Spleen (tissue), 11 donors: ENCODE measurements around the gene AGBL1. TPM values are rescaled to one million over a fixed set of nuclear protein-coding genes. Genes with fewer than 3 reads are reported as not detected.

Experiments
- DNase-seq: peaks from one replicate; pipeline ENCODE4 v3.0.0-alpha.2; 2020
- H3K27ac ChIP-seq, 8 donors: fragments of 200-600 bp; sonication (generic) in 7 of 8; 1 replicate in 4 of 8; 2 replicates in 4 of 8; pipeline versions ENCODE4 v1.5.0 to v1.8.0; 2016 to 2021; ENCODE audit warnings: inconsistent platforms in 4 of 8, mild to moderate bottlenecking in 4 of 8, moderate library complexity in 1 of 8
- H3K27me3 ChIP-seq, 7 donors: fragments of 200-600 bp; sonication (generic) in 6 of 7; replicated peaks in 1 of 7; 1 replicate in 4 of 7; 2 replicates in 3 of 7; pipeline versions ENCODE4 v1.5.0 to v1.8.0; 2016 to 2021; ENCODE audit warnings: inconsistent platforms in 3 of 7, mild to moderate bottlenecking in 1 of 7
- H3K36me3 ChIP-seq, 6 donors: fragments of 200-600 bp; sonication (generic) in 5 of 6; 1 replicate in 4 of 6; 2 replicates in 2 of 6; pipeline versions ENCODE4 v1.5.0 to v1.8.0; 2016 to 2021; ENCODE audit warnings: inconsistent platforms in 2 of 6
- H3K4me1 ChIP-seq, 6 donors: fragments of 200-600 bp; sonication (generic) in 5 of 6; 1 replicate in 3 of 6; 2 replicates in 3 of 6; pipeline versions ENCODE4 v1.5.0 to v1.8.0; 2016 to 2021; ENCODE audit warnings: inconsistent platforms in 3 of 6
- H3K4me3 ChIP-seq, 8 donors: fragments of 200-600 bp; sonication (generic) in 7 of 8; 1 replicate in 4 of 8; 2 replicates in 4 of 8; pipeline versions ENCODE4 v1.5.0 to v1.8.0; 2016 to 2021; ENCODE audit warnings: inconsistent platforms in 4 of 8, mild to moderate bottlenecking in 4 of 8, moderate library complexity in 2 of 8
- H3K9me3 ChIP-seq, 8 donors: fragments of 200-600 bp; sonication (generic) in 7 of 8; 1 replicate in 4 of 8; 2 replicates in 4 of 8; pipeline versions ENCODE4 v1.5.0 to v1.8.0; 2016 to 2021; ENCODE audit warnings: inconsistent platforms in 4 of 8
- POLR2A ChIP-seq, 3 donors: fragments of 450-650 bp; IDR thresholded peaks; one replicate each; pipeline ENCODE4 v1.5.1; 2017; ENCODE audit warnings: antibody characterized with exemption in 3 of 3, mild to moderate bottlenecking in 1 of 3
- POLR2AphosphoS5 ChIP-seq, 3 donors: sonication (generic); formaldehyde crosslinking; IDR thresholded peaks; one replicate each; pipeline ENCODE4 v1.5.1; 2017; ENCODE audit warnings: antibody characterized with exemption in 3 of 3
- WGBS, 5 donors: extraction: QIAGEN DNeasy Blood & Tissue Kit in 3 of 5; methylation state at CpG; one replicate each; pipeline versions ENCODE4 v1.1.5 to v1.1.7; 2013 to 2018; 5-methylcytosine and 5-hydroxymethylcytosine counted together
- intact Hi-C: fragments of 100-400 bp; cut with DNase I; formaldehyde crosslinking; loops from one replicate; pipeline ENCODE4 v1.15.0; 2023; ENCODE audit warnings: low total_unique reads
- polyA plus RNA-seq, 3 donors: library from polyadenylated mRNA; stranded (reverse); fragments of 200-250 nt; gene quantifications; one replicate each; pipeline ENCODE4 v1.2.1, GENCODE V29; 2013
- total RNA-seq, 7 donors: library from RNA; depleted of rRNA in 3 of 7; stranded (reverse); fragments of >200 nt in 3 of 7; fragmentation: NEBNext Ultra II Directional in 4 of 7; extraction: Animal tissue kit (Norgen Biotek cat#: 25700) in 4 of 7; gene quantifications; one replicate each; pipeline versions ENCODE4 v1.1.0 to v1.2.1, GENCODE V29; 2016 to 2021
- TF ChIP-seq, protein P1 (sequence below), 11 experiments: fragments of 200-600 bp in 7 of 11; fragments of 450-650 bp in 4 of 11; sonication (generic) in 4 of 11; IDR thresholded peaks in 8 of 11; conservative IDR thresholded peaks in 3 of 11; 1 replicate in 7 of 11; 2 replicates in 4 of 11; pipeline versions ENCODE4 v1.4.0 to v1.8.0; 2016 to 2021; ENCODE audit warnings: antibody characterized with exemption in 11 of 11, inconsistent platforms in 4 of 11, mild to moderate bottlenecking in 1 of 11
- donor health status: healthy with polysubstance abuse.
- donor health status: DM: no; HTN: no; CAD: no; lungs with moderate emphysema.
- donor health status: DM: no; HTN: no; CAD: no.
- donor health status: Bipolar disorder and iron deficiency.
- donor health status: healthy.
- donor health status: DM: no; HTN: no; CAD: no.
- donor health status: DM: yes; HTN: yes; CAD: no.

The AGBL1 gene
- total and polyA plus RNA-seq, 10 donors: not detected

DNA sequence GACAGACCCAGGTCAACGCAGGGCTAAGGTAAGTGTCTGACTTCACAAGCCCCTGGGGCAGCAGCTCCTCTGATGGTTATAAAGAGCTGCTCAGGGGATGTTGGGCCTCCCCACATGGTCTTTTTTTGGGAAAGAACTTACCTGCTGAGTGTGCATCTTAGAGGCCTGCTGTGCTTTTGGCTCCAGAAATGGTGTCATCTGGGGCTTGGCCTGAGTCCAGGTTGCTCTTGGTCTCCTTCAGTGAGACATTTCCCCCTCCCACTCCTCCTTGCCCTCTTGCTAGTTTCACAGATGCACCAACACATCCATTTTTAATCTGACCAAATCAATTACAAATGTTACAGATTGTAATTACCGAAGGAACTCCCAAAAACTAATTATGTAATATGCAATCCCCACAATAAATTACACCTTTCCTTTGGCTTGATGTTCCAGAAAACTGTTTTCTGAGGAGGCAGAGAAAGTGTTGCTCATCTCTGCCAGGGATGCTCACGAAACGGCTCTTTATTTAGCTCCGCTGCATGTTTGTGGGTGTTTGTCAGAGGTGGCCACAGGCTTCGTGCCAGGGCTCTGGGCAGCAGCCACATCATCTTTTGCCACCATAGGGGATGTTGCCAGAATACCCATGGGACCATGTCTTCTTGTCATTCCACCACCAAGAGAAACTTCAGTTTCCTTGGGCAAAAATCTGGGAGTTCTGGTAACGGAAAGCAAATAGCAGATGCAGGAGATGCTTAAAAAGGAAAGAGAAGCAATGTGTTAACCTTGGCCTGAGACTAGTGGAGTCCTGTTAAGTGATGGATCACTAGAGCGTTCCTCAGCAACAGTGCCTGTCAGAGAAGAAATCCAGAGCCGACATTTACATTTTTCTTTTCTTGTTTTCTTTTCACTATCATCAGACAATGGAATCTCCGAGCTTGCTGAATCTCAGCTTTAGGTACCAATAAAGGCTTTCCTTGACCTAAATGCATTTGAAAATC lies 799.9 kb downstream of the AGBL1 start:
- no peaks in the 10 kb centered on the region for H3K27me3 ChIP-seq
- TF ChIP-seq POLR2A (IDR thresholded peaks at IDR 0.05) (no peak), POLR2AphosphoS5 (IDR thresholded peaks at IDR 0.05) (no peak)
- TF ChIP-seq, protein P1, sequence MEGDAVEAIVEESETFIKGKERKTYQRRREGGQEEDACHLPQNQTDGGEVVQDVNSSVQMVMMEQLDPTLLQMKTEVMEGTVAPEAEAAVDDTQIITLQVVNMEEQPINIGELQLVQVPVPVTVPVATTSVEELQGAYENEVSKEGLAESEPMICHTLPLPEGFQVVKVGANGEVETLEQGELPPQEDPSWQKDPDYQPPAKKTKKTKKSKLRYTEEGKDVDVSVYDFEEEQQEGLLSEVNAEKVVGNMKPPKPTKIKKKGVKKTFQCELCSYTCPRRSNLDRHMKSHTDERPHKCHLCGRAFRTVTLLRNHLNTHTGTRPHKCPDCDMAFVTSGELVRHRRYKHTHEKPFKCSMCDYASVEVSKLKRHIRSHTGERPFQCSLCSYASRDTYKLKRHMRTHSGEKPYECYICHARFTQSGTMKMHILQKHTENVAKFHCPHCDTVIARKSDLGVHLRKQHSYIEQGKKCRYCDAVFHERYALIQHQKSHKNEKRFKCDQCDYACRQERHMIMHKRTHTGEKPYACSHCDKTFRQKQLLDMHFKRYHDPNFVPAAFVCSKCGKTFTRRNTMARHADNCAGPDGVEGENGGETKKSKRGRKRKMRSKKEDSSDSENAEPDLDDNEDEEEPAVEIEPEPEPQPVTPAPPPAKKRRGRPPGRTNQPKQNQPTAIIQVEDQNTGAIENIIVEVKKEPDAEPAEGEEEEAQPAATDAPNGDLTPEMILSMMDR (IDR thresholded peaks at IDR 0.05 in 8 of 11, conservative IDR thresholded peaks at IDR 0.05 in 3 of 11): no peak
- no peaks in the 10 kb centered on the region for H3K36me3 ChIP-seq
- H3K4me1 ChIP-seq: no peaks in the 10 kb centered on the region
- no peak overlapping the region for H3K4me3 ChIP-seq
- no peak for DNase-seq
- no peaks in the 10 kb centered on the region for H3K9me3 ChIP-seq
- intact Hi-C loops: no loop called here
- WGBS, 5 donors: 79 to 88% (median 84%) methylated on average over 10 of the region's 10 CpGs
- no peak overlapping the region for H3K27ac ChIP-seq

GRCh38 chr15:86885616-86886015 lies 805.9 kb downstream of the AGBL1 start:
- Histone ChIP-seq H3K9me3 (no peaks in the 10 kb centered on the region), H3K36me3 (no peaks in the 10 kb centered on the region), H3K4me1 (no peaks in the 10 kb centered on the region), H3K27ac (no peak overlapping the region), H3K27me3 (no peaks in the 10 kb centered on the region), H3K4me3 (no peak overlapping the region)
- DNase-seq: no peak
- TF ChIP-seq, protein P1 (IDR thresholded peaks at IDR 0.05 in 8 of 11, conservative IDR thresholded peaks at IDR 0.05 in 3 of 11): no peak
- TF ChIP-seq POLR2A (IDR thresholded peaks at IDR 0.05) (no peak), POLR2AphosphoS5 (IDR thresholded peaks at IDR 0.05) (no peak)
- intact Hi-C loops: no loop called here
- 49 to 79% (median 63%) methylated on average over 1 of the region's 1 CpG for WGBS, 5 donors

- DNase-seq: no peak
- no peaks in the 10 kb centered on the region for H3K9me3 ChIP-seq
- 56 to 69% (median 59%) methylated on average over 10 of the region's 10 CpGs for WGBS, 5 donors
- H3K27ac ChIP-seq: no peak overlapping the region
- H3K27me3 ChIP-seq: no peaks in the 10 kb centered on the region
- intact Hi-C loops: no loop called here
- no peaks in the 10 kb centered on the region for H3K4me1 ChIP-seq
- TF ChIP-seq, protein P1 (IDR thresholded peaks at IDR 0.05 in 8 of 11, conservative IDR thresholded peaks at IDR 0.05 in 3 of 11): no peak
- no peak overlapping the region for H3K4me3 ChIP-seq
- no peaks in the 10 kb centered on the region for H3K36me3 ChIP-seq
Measured at GRCh38 chr15:86892774-86893449, 813.2 kb downstream of the AGBL1 start.

DNA sequence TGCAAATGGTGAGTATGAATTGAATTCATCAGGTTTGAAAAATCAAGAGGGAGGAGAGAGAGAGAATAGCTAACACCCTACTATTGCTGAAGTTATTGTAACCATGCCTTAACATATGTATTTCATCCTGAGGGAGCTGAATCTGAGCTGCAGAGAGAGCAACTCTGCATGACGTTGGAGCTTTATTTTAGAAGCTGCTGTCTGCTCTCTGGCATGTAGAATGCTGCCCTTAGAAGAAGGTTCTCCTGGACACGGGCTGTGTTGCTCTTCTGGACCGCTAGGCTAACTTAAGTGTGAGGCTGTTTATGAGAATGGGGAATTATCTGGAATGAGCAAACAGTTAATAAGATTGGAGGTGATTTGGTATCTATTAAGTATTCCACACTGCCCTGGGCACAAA lies 814.6 kb downstream of the AGBL1 start:
- no peak for DNase-seq
- peaks cover 0 to 6% (median 0%) of the 10 kb centered on the region in 8 donors for H3K9me3 ChIP-seq
- H3K27ac ChIP-seq: no peak overlapping the region
- TF ChIP-seq, protein P1 (IDR thresholded peaks at IDR 0.05 in 8 of 11, conservative IDR thresholded peaks at IDR 0.05 in 3 of 11): no peak
- TF ChIP-seq POLR2A (IDR thresholded peaks at IDR 0.05) (no peak), POLR2AphosphoS5 (IDR thresholded peaks at IDR 0.05) (no peak)
- WGBS, 5 donors: 68 to 78% (median 76%) methylated on average over 3 of the region's 3 CpGs
- no peak overlapping the region for H3K4me3 ChIP-seq
- H3K27me3 ChIP-seq: no peaks in the 10 kb centered on the region
- no peaks in the 10 kb centered on the region for H3K4me1 ChIP-seq
- intact Hi-C loops: no loop called here
- H3K36me3 ChIP-seq: no peaks in the 10 kb centered on the region
